HEK293 (cell line): ENCODE data around the gene SMNDC1.

Experiments
- CTCF ChIA-PET: fragments of 350-600 bp; formaldehyde crosslinking; extraction: SDS; loops from one replicate; lab custom pipeline; 2021; ENCODE audit warnings: antibody characterized with exemption; lab: Yijun Ruan, JAX
- POLR2A ChIA-PET: fragments of 300-600 bp; formaldehyde crosslinking; extraction: SDS; loops from one replicate; lab custom pipeline; 2020; ENCODE audit warnings: antibody characterized with exemption, inconsistent platforms; lab: Yijun Ruan, JAX
- H3K27ac ChIP-seq: fragments of 200-500 bp; sonication (Bioruptor generic); 2 replicates; pipeline ENCODE4 v1.5.1; 2014; ENCODE audit warnings: low read depth, low read length, control low read depth, inconsistent platforms; ENCODE audit errors: extremely low read depth
- H3K36me3 ChIP-seq, 2 experiments: fragments of 200-500 bp in 1 of 2; sonication (Bioruptor generic) in 1 of 2; 1 replicate in 1 of 2; 2 replicates in 1 of 2; pipeline ENCODE4 v1.5.1; 2014 to 2017; ENCODE audit warnings: inconsistent platforms in 2 of 2, low read length in 2 of 2; ENCODE audit not compliant: control insufficient read depth in 2 of 2, insufficient read depth in 1 of 2
- H3K4me1 ChIP-seq: fragments of 200-500 bp; sonication (Bioruptor generic); 2 replicates; pipeline ENCODE4 v1.5.1; 2014; ENCODE audit warnings: mild to moderate bottlenecking, low read length, inconsistent platforms; ENCODE audit not compliant: control insufficient read depth, insufficient read depth
- H3K4me3 ChIP-seq: 2 replicates; pipeline ENCODE4 v1.5.1; 2011; ENCODE audit warnings: low read depth, mild to moderate bottlenecking, control low read depth, low read length, moderate library complexity
- H3K9me3 ChIP-seq: fragments of 200-500 bp; sonication (Bioruptor generic); 2 replicates; pipeline ENCODE4 v1.5.1; 2014; ENCODE audit warnings: low read depth, low read length, inconsistent platforms; ENCODE audit not compliant: control insufficient read depth, insufficient read depth
- HOXC10 ChIP-seq: sonication (generic); formaldehyde crosslinking; IDR thresholded peaks from 2 replicates; pipeline ENCODE4 v1.8.1; 2023; ENCODE audit warnings: mild to moderate bottlenecking, missing genetic modification reagents
- INSM2 ChIP-seq: fragments of 450-650 bp; formaldehyde crosslinking; IDR thresholded peaks from 2 replicates; pipeline ENCODE4 v1.5.1; 2016; ENCODE audit warnings: missing biosample characterization, missing genetic modification characterization
- PATZ1 ChIP-seq: fragments of 450-650 bp; formaldehyde crosslinking; IDR thresholded peaks from 2 replicates; pipeline ENCODE4 v1.5.1; 2016; ENCODE audit warnings: missing biosample characterization, missing genetic modification characterization
- PBX3 ChIP-seq: sonication (generic); formaldehyde crosslinking; IDR thresholded peaks from 2 replicates; pipeline ENCODE4 v1.8.1; 2022; ENCODE audit warnings: mild to moderate bottlenecking, moderate library complexity, missing genetic modification reagents
- PRDM2 ChIP-seq: fragments of 450-650 bp; formaldehyde crosslinking; IDR thresholded peaks from 2 replicates; pipeline ENCODE4 v1.5.1; 2016; ENCODE audit warnings: missing biosample characterization, missing genetic modification characterization, borderline replicate concordance
- PRDM6 ChIP-seq: fragments of 450-650 bp; formaldehyde crosslinking; IDR thresholded peaks from 2 replicates; pipeline ENCODE4 v1.5.1; 2017; ENCODE audit warnings: missing biosample characterization, missing genetic modification characterization
- ZBTB8A ChIP-seq: fragments of 450-650 bp; formaldehyde crosslinking; IDR thresholded peaks from 2 replicates; pipeline ENCODE4 v1.5.1; 2016; ENCODE audit warnings: missing biosample characterization, missing genetic modification characterization
- ZNF10 ChIP-seq: fragments of 450-650 bp; formaldehyde crosslinking; IDR thresholded peaks from 2 replicates; pipeline ENCODE4 v1.5.1; 2017; ENCODE audit warnings: missing biosample characterization, missing genetic modification characterization
- ZNF112 ChIP-seq: fragments of 450-650 bp; formaldehyde crosslinking; IDR thresholded peaks from 2 replicates; pipeline ENCODE4 v1.5.0; 2017; ENCODE audit warnings: missing biosample characterization, missing genetic modification characterization
- ZNF121 ChIP-seq: fragments of 450-650 bp; formaldehyde crosslinking; IDR thresholded peaks from 2 replicates; pipeline ENCODE4 v1.5.1; 2016; ENCODE audit warnings: missing biosample characterization, missing genetic modification characterization
- ZNF174 ChIP-seq: fragments of 450-650 bp; formaldehyde crosslinking; IDR thresholded peaks from 2 replicates; pipeline ENCODE4 v1.5.0; 2017; ENCODE audit warnings: missing biosample characterization, mild to moderate bottlenecking, missing genetic modification characterization
- ZNF302 ChIP-seq: fragments of 450-650 bp; formaldehyde crosslinking; IDR thresholded peaks from 2 replicates; pipeline ENCODE4 v1.5.1; 2016; ENCODE audit warnings: missing biosample characterization, missing genetic modification characterization, low read depth
- ZNF433 ChIP-seq: fragments of 450-650 bp; formaldehyde crosslinking; IDR thresholded peaks from 2 replicates; pipeline ENCODE4 v1.5.1; 2016; ENCODE audit warnings: missing biosample characterization, missing genetic modification characterization, low read depth
- ZNF558 ChIP-seq: fragments of 450-650 bp; formaldehyde crosslinking; IDR thresholded peaks from 2 replicates; pipeline ENCODE4 v1.5.1; 2016; ENCODE audit warnings: missing biosample characterization, missing genetic modification characterization
- ZNF658 ChIP-seq: fragments of 450-650 bp; formaldehyde crosslinking; IDR thresholded peaks from 2 replicates; pipeline ENCODE4; 2016; ENCODE audit warnings: missing biosample characterization, missing genetic modification characterization
- ZNF664 ChIP-seq: fragments of 450-650 bp; formaldehyde crosslinking; IDR thresholded peaks from 2 replicates; pipeline ENCODE4 v1.5.1; 2016; ENCODE audit warnings: missing biosample characterization, missing genetic modification characterization
- ZNF670 ChIP-seq: fragments of 450-650 bp; formaldehyde crosslinking; IDR thresholded peaks from 2 replicates; pipeline ENCODE4 v1.5.1; 2016; ENCODE audit warnings: missing biosample characterization, missing genetic modification characterization, low read depth
- ZNF747 ChIP-seq: fragments of 450-650 bp; formaldehyde crosslinking; IDR thresholded peaks from 2 replicates; pipeline ENCODE4 v1.5.1; 2016; ENCODE audit warnings: missing biosample characterization, missing genetic modification characterization
- ZNF785 ChIP-seq: fragments of 450-650 bp; formaldehyde crosslinking; IDR thresholded peaks from 2 replicates; pipeline ENCODE4 v1.5.1; 2016; ENCODE audit warnings: missing biosample characterization, missing genetic modification characterization

SMNDC1 gene

GRCh38 chr10:110268971-110269370 is 35.7 kb downstream of the SMNDC1 start (continued):
- no peak for TF ChIP-seq ZNF302 (tag by site-specific recombination)
- TF ChIP-seq ZNF785 (tag by site-specific recombination) = no peak

- Histone ChIP-seq H3K36me3 (no peaks in the 10 kb centered on the region), H3K9me3 (no peaks in the 10 kb centered on the region), H3K27ac (no peak overlapping the region), H3K4me3 (no peak overlapping the region), H3K4me1 (peaks cover 26% of the 10 kb centered on the region)
- ChIA-PET CTCF (interaction anchor here (0.8 kb wide), 2 partner anchors 10 to 15 kb away, joined by 3 read pairs; no protein-coding TSS in a partner anchor), POLR2A (no interaction called here)
- no peak for TF ChIP-seq ZNF664 (tag by site-specific recombination)
- 0 out of 2 replicates have a peak, but pooled peaks have one; percentile 53 for TF ChIP-seq ZNF10 (tag by site-specific recombination)
- peak; percentile 26; the same call in 1 of the 2 replicates for TF ChIP-seq PRDM6 (tag by site-specific recombination)
Measured at GRCh38 chr10:110268442-110268841, 36.3 kb downstream of the SMNDC1 start.

- no peaks in the 10 kb centered on the region for H3K9me3 ChIP-seq
- no peak overlapping the region for H3K27ac ChIP-seq
- ChIA-PET CTCF (interaction anchor here (0.8 kb wide), 1 partner anchor 12 kb away, joined by 3 read pairs; no protein-coding TSS in a partner anchor), POLR2A (no interaction called here)
- peaks cover 26% of the 10 kb centered on the region for H3K4me1 ChIP-seq
- no peaks in the 10 kb centered on the region for H3K36me3 ChIP-seq
- no peak overlapping the region for H3K4me3 ChIP-seq
- TF ChIP-seq ZNF174 (tag by site-specific recombination) (no peak), ZNF121 (tag by site-specific recombination) (no peak), ZNF433 (tag by site-specific recombination) (no peak), ZNF558 (no peak), ZNF658 (tag by site-specific recombination) (no peak), HOXC10 (CRISPR knock-in tag) (no peak), PBX3 (CRISPR knock-in tag) (no peak), ZNF747 (tag by site-specific recombination) (no peak), PRDM2 (tag by site-specific recombination) (no peak), PRDM6 (tag by site-specific recombination) (no peak), INSM2 (tag by site-specific recombination) (no peak), PATZ1 (no peak), ZNF670 (tag by site-specific recombination) (no peak), ZBTB8A (tag by site-specific recombination) (no peak), ZNF112 (tag by site-specific recombination) (no peak)
Measured at GRCh38 chr10:110267276-110267675, 37.4 kb downstream of the SMNDC1 start.
